ENCODE data around the gene PI4KA. TPM values are rescaled to one million over a fixed set of nuclear protein-coding genes. Genes with fewer than 3 reads are reported as not detected.

The PI4KA gene
- total RNA-seq, 2 donors from 2014 or later: 85.4 to 112 TPM

DNA sequence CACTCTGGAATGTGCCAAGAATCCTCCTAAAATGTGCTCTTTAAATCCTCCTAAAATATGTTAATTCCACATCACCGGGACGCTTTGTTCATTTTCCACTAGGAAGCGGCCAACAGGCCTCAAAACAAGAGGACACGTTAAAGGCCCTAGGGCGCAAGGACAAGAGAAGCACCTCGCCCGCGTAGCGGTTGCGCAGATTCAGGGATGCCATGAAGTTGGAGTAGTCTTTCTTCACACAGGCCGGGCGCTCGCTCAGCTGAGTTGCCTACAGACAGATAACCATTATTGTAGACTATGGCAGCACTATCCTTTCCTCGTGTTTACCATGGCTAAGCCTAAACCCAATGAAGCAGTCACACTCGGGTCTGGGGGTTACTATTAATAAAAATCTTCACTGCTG, 114.2 kb downstream of the PI4KA start:
- peaks cover 40% of the 10 kb centered on the region for H3K36me3 ChIP-seq
- ATAC-seq (ENCODE audit: insufficient number of reproducible peaks, low FRiP score, low read depth) (no peak), DNase-seq (ENCODE audit: low spot score) (no peak)
- no peak for TF ChIP-seq CTCF (IDR thresholded peaks at IDR 0.05)
- H3K27me3 ChIP-seq (replicated peaks; ENCODE audit: insufficient read depth): no peaks in the 10 kb centered on the region
- no peaks in the 10 kb centered on the region for H3K9me3 ChIP-seq
- H3K27ac ChIP-seq: no peak overlapping the region
- peaks cover 0 to 15% of the 10 kb centered on the region in 2 donors for H3K4me1 ChIP-seq (ENCODE audit: control insufficient read depth in 1 of 2, low read depth in 2 of 2)
- no peak overlapping the region for H3K4me3 ChIP-seq

GRCh38 chr22:20742764-20743163, 115.8 kb downstream of the PI4KA start:
- DNase-seq (ENCODE audit: low spot score) (no peak), ATAC-seq (ENCODE audit: insufficient number of reproducible peaks, low FRiP score, low read depth) (no peak)
- H3K27me3 ChIP-seq (replicated peaks; ENCODE audit: insufficient read depth): no peaks in the 10 kb centered on the region

DNA sequence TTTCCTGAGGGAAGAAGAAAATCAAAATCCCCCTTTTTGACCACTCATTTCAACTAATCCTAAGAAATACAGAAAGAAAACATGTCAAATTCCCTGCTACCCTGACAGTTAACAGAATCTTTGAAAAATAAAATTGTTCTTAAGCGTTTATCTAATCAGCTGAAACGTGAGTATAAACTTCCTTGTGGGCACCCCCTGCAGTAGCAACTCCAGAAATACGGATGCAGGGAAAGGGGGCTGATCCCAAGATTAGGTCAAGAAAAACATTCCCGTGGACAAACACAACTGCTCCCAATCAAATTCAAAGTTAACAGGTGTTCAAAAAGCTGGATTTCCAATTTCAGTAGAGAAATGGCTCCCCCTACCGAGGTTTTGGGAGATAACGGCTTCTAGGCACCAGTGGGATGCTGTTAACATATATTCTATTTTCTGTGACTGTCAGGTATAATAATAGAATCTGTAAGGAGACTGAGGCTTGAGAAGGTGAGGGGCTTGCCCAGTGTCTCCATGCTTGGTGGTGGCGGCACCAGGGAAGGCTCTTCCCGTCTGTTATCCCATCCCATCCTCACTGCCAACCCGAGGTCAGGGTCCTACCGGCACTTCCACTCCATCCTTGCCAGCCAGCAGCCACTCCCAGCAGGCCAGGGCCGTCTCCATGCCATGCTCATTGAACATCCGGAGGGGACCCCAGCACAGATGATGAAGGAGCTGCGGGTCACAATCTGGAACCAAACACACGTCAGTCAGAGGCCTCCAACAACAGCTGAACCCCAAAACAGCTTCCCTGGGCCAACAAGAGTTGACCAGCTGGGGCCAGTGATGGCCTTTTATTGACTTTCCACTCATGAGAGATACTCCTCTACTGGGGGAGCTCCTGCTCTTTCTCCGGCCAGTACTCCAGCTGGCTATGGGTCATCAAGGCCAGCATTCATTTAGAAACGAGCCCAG, 116.7 kb downstream of the PI4KA start:
- ATAC-seq (ENCODE audit: insufficient number of reproducible peaks, low FRiP score, low read depth) (no peak), DNase-seq (ENCODE audit: low spot score) (no peak)
- TF ChIP-seq CTCF (IDR thresholded peaks at IDR 0.05): peak; percentile 33
- peaks cover 40% of the 10 kb centered on the region for H3K36me3 ChIP-seq
- no peak overlapping the region for H3K27ac ChIP-seq
- H3K27me3 ChIP-seq (replicated peaks; ENCODE audit: insufficient read depth): no peaks in the 10 kb centered on the region
- H3K4me1 ChIP-seq (ENCODE audit: control insufficient read depth in 1 of 2, low read depth in 2 of 2): no peaks in the 10 kb centered on the region
- H3K9me3 ChIP-seq: no peaks in the 10 kb centered on the region
- H3K4me3 ChIP-seq: no peak overlapping the region

More at GRCh38 chr22:20742764-20743163, 115.8 kb downstream of the PI4KA start:
- no peak overlapping the region for H3K4me3 ChIP-seq
- H3K4me1 ChIP-seq (ENCODE audit: control insufficient read depth in 1 of 2, low read depth in 2 of 2): no peaks in the 10 kb centered on the region
- TF ChIP-seq CTCF (IDR thresholded peaks at IDR 0.05): no peak
- H3K9me3 ChIP-seq: no peaks in the 10 kb centered on the region
- no peak overlapping the region for H3K27ac ChIP-seq
- H3K36me3 ChIP-seq: peaks cover 46% of the 10 kb centered on the region

DNA sequence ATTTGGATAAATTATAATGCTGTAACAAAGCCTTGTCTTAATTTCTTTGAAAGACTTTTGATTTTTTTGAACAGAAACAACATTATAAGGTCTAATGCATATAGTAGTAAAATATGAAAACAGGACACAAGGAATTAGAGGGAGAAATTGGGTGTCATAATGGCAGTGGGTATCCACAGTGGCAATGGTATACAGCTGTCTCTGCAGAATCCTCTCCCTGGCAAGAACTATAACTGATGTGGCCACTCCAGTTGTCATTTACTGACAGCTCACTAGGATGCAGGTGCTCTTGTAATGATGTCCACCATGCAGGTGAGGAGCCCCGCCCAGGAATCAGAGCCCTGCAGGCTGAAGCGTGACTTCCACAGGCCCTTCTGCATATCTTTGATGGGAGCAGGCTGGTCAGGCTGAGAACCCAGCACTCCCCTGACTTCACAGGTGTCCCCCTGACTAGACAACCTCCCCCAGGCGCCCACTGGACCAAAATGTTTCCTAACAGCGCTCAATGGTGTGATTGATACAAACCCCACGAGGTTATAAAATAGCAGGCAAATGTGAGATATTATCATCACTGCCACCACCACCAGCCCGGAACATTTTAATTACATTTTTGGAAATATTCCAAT, 117.5 kb downstream of the PI4KA start:
- no peak overlapping the region for H3K4me3 ChIP-seq
- ATAC-seq (ENCODE audit: insufficient number of reproducible peaks, low FRiP score, low read depth): no peak
- peaks cover 34% of the 10 kb centered on the region for H3K36me3 ChIP-seq
- no peaks in the 10 kb centered on the region for H3K9me3 ChIP-seq
- H3K27ac ChIP-seq: no peak overlapping the region
- no peak for TF ChIP-seq CTCF (IDR thresholded peaks at IDR 0.05)
- no peak for DNase-seq (ENCODE audit: low spot score)
- no peaks in the 10 kb centered on the region for H3K27me3 ChIP-seq (replicated peaks; ENCODE audit: insufficient read depth)
- H3K4me1 ChIP-seq (ENCODE audit: control insufficient read depth in 1 of 2, low read depth in 2 of 2): no peaks in the 10 kb centered on the region

GRCh38 chr22:20740222-20740951, 118.2 kb downstream of the PI4KA start:
- H3K27ac ChIP-seq: no peak overlapping the region
- no peak for DNase-seq (ENCODE audit: low spot score)
- TF ChIP-seq CTCF (IDR thresholded peaks at IDR 0.05): no peak
- ATAC-seq (ENCODE audit: insufficient number of reproducible peaks, low FRiP score, low read depth): no peak
- no peaks in the 10 kb centered on the region for H3K4me1 ChIP-seq (ENCODE audit: control insufficient read depth in 1 of 2, low read depth in 2 of 2)
- no peaks in the 10 kb centered on the region for H3K27me3 ChIP-seq (replicated peaks; ENCODE audit: insufficient read depth)
- H3K9me3 ChIP-seq: no peaks in the 10 kb centered on the region
- H3K36me3 ChIP-seq: peaks cover 34% of the 10 kb centered on the region
- H3K4me3 ChIP-seq: no peak overlapping the region
